ENCODE results near the gene SRGAP2B. TPM values are rescaled to one million over a fixed set of nuclear protein-coding genes. Genes with fewer than 3 reads are reported as not detected.
A peak's percentile ranks its signal among the peaks of the same experiment; 100 is the strongest.
"Not testable (repeated sequence)": the region's sequence is repeated elsewhere in the genome, so short reads cannot be mapped to it uniquely, and the experiment has no call there.

Gene SRGAP2B
- total and polyA plus RNA-seq, 4 experiments from 2014 or later = 0.76 to 28.5 (median 14.3) TPM

GRCh38 chr1:144946525-144947480, 148.3 kb downstream of the SRGAP2B start:
- H3K36me3 ChIP-seq (ENCODE audit: insufficient read depth, low read length); H3K4me3 Mint-ChIP-seq; H3K9me3 Mint-ChIP-seq; DNase-seq; H3K27ac ChIP-seq (ENCODE audit: low read depth, low read length); H3K9me3 ChIP-seq (ENCODE audit: control insufficient read depth in 1 of 2, low read length in 2 of 2); H3K27me3 Mint-ChIP-seq; CTCF ChIA-PET (ENCODE audit: partially characterized antibody); POLR2A ChIA-PET (ENCODE audit: partially characterized antibody); H3K27me3 ChIP-seq (ENCODE audit: insufficient read depth, low read length); intact Hi-C loops (cut with micrococcal nuclease); H3K4me1 ChIP-seq (ENCODE audit: insufficient read depth, low read length); H3K4me1 Mint-ChIP-seq; H3K36me3 Mint-ChIP-seq; H3K27ac Mint-ChIP-seq; H3K4me3 ChIP-seq (ENCODE audit: low read length in 2 of 2): not testable (repeated sequence)

GRCh38 chr1:144941710-144942109, 153.4 kb downstream of the SRGAP2B start:
- H3K27ac ChIP-seq (ENCODE audit: low read depth, low read length); POLR2A ChIA-PET (ENCODE audit: partially characterized antibody); H3K9me3 Mint-ChIP-seq; H3K4me1 ChIP-seq (ENCODE audit: insufficient read depth, low read length); H3K36me3 ChIP-seq (ENCODE audit: insufficient read depth, low read length); H3K4me3 ChIP-seq (ENCODE audit: low read length in 2 of 2); H3K36me3 Mint-ChIP-seq; H3K4me1 Mint-ChIP-seq; H3K27me3 Mint-ChIP-seq; H3K27me3 ChIP-seq (ENCODE audit: insufficient read depth, low read length); H3K4me3 Mint-ChIP-seq; intact Hi-C loops (cut with micrococcal nuclease); H3K27ac Mint-ChIP-seq; H3K9me3 ChIP-seq (ENCODE audit: control insufficient read depth in 1 of 2, low read length in 2 of 2); CTCF ChIA-PET (ENCODE audit: partially characterized antibody): not testable (repeated sequence)
- DNase-seq = peak in 1 of 5 donors; percentile 8

- H3K4me3 ChIP-seq (ENCODE audit: low read length in 2 of 2); H3K27me3 Mint-ChIP-seq; H3K27ac ChIP-seq (ENCODE audit: low read depth, low read length); H3K9me3 ChIP-seq (ENCODE audit: control insufficient read depth in 1 of 2, low read length in 2 of 2); H3K36me3 Mint-ChIP-seq; H3K27me3 ChIP-seq (ENCODE audit: insufficient read depth, low read length); H3K4me3 Mint-ChIP-seq; POLR2A ChIA-PET (ENCODE audit: partially characterized antibody); H3K9me3 Mint-ChIP-seq; H3K4me1 ChIP-seq (ENCODE audit: insufficient read depth, low read length); CTCF ChIA-PET (ENCODE audit: partially characterized antibody); H3K27ac Mint-ChIP-seq; intact Hi-C loops (cut with micrococcal nuclease); DNase-seq; H3K4me1 Mint-ChIP-seq; H3K36me3 ChIP-seq (ENCODE audit: insufficient read depth, low read length): not testable (repeated sequence)
These were observed 155.1 kb downstream of the SRGAP2B start for GRCh38 chr1:144940054-144940453.

GRCh38 chr1:144938627-144939026, 156.5 kb downstream of the SRGAP2B start:
- DNase-seq; H3K9me3 ChIP-seq (ENCODE audit: control insufficient read depth in 1 of 2, low read length in 2 of 2); intact Hi-C loops (cut with micrococcal nuclease); H3K4me1 Mint-ChIP-seq; H3K4me3 ChIP-seq (ENCODE audit: low read length in 2 of 2); CTCF ChIA-PET (ENCODE audit: partially characterized antibody); H3K27ac ChIP-seq (ENCODE audit: low read depth, low read length); H3K36me3 ChIP-seq (ENCODE audit: insufficient read depth, low read length); H3K36me3 Mint-ChIP-seq; H3K27me3 ChIP-seq (ENCODE audit: insufficient read depth, low read length); H3K9me3 Mint-ChIP-seq; H3K27ac Mint-ChIP-seq; H3K27me3 Mint-ChIP-seq; POLR2A ChIA-PET (ENCODE audit: partially characterized antibody); H3K4me3 Mint-ChIP-seq; H3K4me1 ChIP-seq (ENCODE audit: insufficient read depth, low read length): not testable (repeated sequence)

GRCh38 chr1:144936186-144936732, 158.9 kb downstream of the SRGAP2B start:
- POLR2A ChIA-PET (ENCODE audit: partially characterized antibody); H3K4me1 ChIP-seq (ENCODE audit: insufficient read depth, low read length); DNase-seq; H3K27me3 ChIP-seq (ENCODE audit: insufficient read depth, low read length); H3K4me3 Mint-ChIP-seq; H3K27me3 Mint-ChIP-seq; intact Hi-C loops (cut with micrococcal nuclease); H3K4me3 ChIP-seq (ENCODE audit: low read length in 2 of 2); H3K4me1 Mint-ChIP-seq; H3K36me3 Mint-ChIP-seq; H3K9me3 ChIP-seq (ENCODE audit: control insufficient read depth in 1 of 2, low read length in 2 of 2); H3K27ac ChIP-seq (ENCODE audit: low read depth, low read length); H3K27ac Mint-ChIP-seq; H3K36me3 ChIP-seq (ENCODE audit: insufficient read depth, low read length); H3K9me3 Mint-ChIP-seq; CTCF ChIA-PET (ENCODE audit: partially characterized antibody): not testable (repeated sequence)

GRCh38 chr1:144935310-144935709, 159.8 kb downstream of the SRGAP2B start:
- H3K9me3 Mint-ChIP-seq; H3K4me1 ChIP-seq (ENCODE audit: insufficient read depth, low read length); POLR2A ChIA-PET (ENCODE audit: partially characterized antibody); H3K9me3 ChIP-seq (ENCODE audit: control insufficient read depth in 1 of 2, low read length in 2 of 2); H3K27me3 Mint-ChIP-seq; H3K4me3 Mint-ChIP-seq; intact Hi-C loops (cut with micrococcal nuclease); CTCF ChIA-PET (ENCODE audit: partially characterized antibody); H3K27me3 ChIP-seq (ENCODE audit: insufficient read depth, low read length); H3K36me3 ChIP-seq (ENCODE audit: insufficient read depth, low read length); H3K4me1 Mint-ChIP-seq; H3K27ac ChIP-seq (ENCODE audit: low read depth, low read length); H3K36me3 Mint-ChIP-seq; H3K27ac Mint-ChIP-seq; H3K4me3 ChIP-seq (ENCODE audit: low read length in 2 of 2); DNase-seq: not testable (repeated sequence)

GRCh38 chr1:144933014-144933413, 162.1 kb downstream of the SRGAP2B start:
- H3K9me3 ChIP-seq (ENCODE audit: control insufficient read depth in 1 of 2, low read length in 2 of 2); H3K4me1 ChIP-seq (ENCODE audit: insufficient read depth, low read length); intact Hi-C loops (cut with micrococcal nuclease); CTCF ChIA-PET (ENCODE audit: partially characterized antibody); H3K27me3 ChIP-seq (ENCODE audit: insufficient read depth, low read length); H3K4me3 ChIP-seq (ENCODE audit: low read length in 2 of 2); H3K9me3 Mint-ChIP-seq; H3K4me1 Mint-ChIP-seq; DNase-seq; POLR2A ChIA-PET (ENCODE audit: partially characterized antibody); H3K4me3 Mint-ChIP-seq; H3K36me3 Mint-ChIP-seq; H3K36me3 ChIP-seq (ENCODE audit: insufficient read depth, low read length); H3K27ac Mint-ChIP-seq; H3K27me3 Mint-ChIP-seq; H3K27ac ChIP-seq (ENCODE audit: low read depth, low read length): not testable (repeated sequence)
